HG02852 (cell line): ENCODE results near the gene EXD1.

Experiments
- ATAC-seq: cut with Tn5 transposase; IDR thresholded peaks from one replicate; pipeline ENCODE4 v1.9.1; 2021; ENCODE audit warnings: mild to moderate bottlenecking, moderate library complexity; ENCODE audit not compliant: unreplicated experiment

The EXD1 gene

GRCh38 chr15:41233367-41233771, 2.8 kb upstream of the EXD1 start:
- ATAC-seq, result no peak

GRCh38 chr15:41231422-41232226, 1.1 kb upstream of the EXD1 start:
- ATAC-seq, result peak; percentile 51

GRCh38 chr15:41230345-41230649, 260 bp downstream of the EXD1 start:
- no peak for ATAC-seq

- ATAC-seq, result no peak
These were observed 11.2 kb downstream of the EXD1 start for GRCh38 chr15:41219381-41219780.

GRCh38 chr15:41218851-41219250, 11.7 kb downstream of the EXD1 start:
- ATAC-seq, result no peak

GRCh38 chr15:41215708-41216107, 14.8 kb downstream of the EXD1 start:
- no peak for ATAC-seq

- no peak for ATAC-seq
These were observed 22.7 kb downstream of the EXD1 start for GRCh38 chr15:41207687-41208448.

GRCh38 chr15:41205315-41205714, 25.2 kb downstream of the EXD1 start:
- no peak for ATAC-seq

GRCh38 chr15:41203395-41203794, 27.2 kb downstream of the EXD1 start:
- no peak for ATAC-seq

GRCh38 chr15:41199470-41199869, 31.1 kb downstream of the EXD1 start:
- ATAC-seq, result no peak

GRCh38 chr15:41194444-41194843, 36.1 kb downstream of the EXD1 start:
- ATAC-seq, result no peak

- no peak for ATAC-seq
These were observed 47.0 kb downstream of the EXD1 start for GRCh38 chr15:41183581-41183980.

GRCh38 chr15:41182266-41182665, 48.3 kb downstream of the EXD1 start:
- ATAC-seq, result no peak

- ATAC-seq, result no peak
These were observed 50.3 kb downstream of the EXD1 start for GRCh38 chr15:41180206-41180789.

- no peak for ATAC-seq
These were observed 60.8 kb downstream of the EXD1 start for GRCh38 chr15:41169781-41170180.

GRCh38 chr15:41169086-41169485, 61.5 kb downstream of the EXD1 start:
- ATAC-seq, result no peak

GRCh38 chr15:41161736-41162135, 68.8 kb downstream of the EXD1 start:
- ATAC-seq, result no peak

- no peak for ATAC-seq
These were observed 69.2 kb downstream of the EXD1 start for GRCh38 chr15:41161336-41161735.

- ATAC-seq, result no peak
These were observed 69.8 kb downstream of the EXD1 start for GRCh38 chr15:41160639-41161315.

- ATAC-seq, result no peak
These were observed 76.1 kb downstream of the EXD1 start for GRCh38 chr15:41154412-41154811.

- no peak for ATAC-seq
These were observed 76.8 kb downstream of the EXD1 start for GRCh38 chr15:41153733-41154132.
